Keratinocyte (primary cell): ENCODE data around the gene TBP.

Source experiments
- CTCF ChIP-seq, 3 experiments: IDR thresholded peaks in 1 of 3; conservative IDR thresholded peaks in 1 of 3; optimal IDR thresholded peaks in 1 of 3; 2 replicates in 2 of 3; 3 replicates in 1 of 3; pipeline versions ENCODE3 to v1.5.1; 2011; ENCODE audit warnings: low read length in 3 of 3, mild to moderate bottlenecking in 3 of 3, moderate library complexity in 2 of 3, control low read depth in 1 of 3, inconsistent platforms in 1 of 3; ENCODE audit not compliant: insufficient read depth in 2 of 3; ENCODE audit errors: extremely low read depth in 1 of 3
- EZH2 ChIP-seq: IDR thresholded peaks from one replicate; pipeline ENCODE4 v1.6.1; 2012; ENCODE audit warnings: inconsistent platforms, mild to moderate bottlenecking, low read length, moderate library complexity

- TF ChIP-seq CTCF (optimal IDR thresholded peaks at IDR 0.05 in 1 of 3, IDR thresholded peaks at IDR 0.05 in 1 of 3, conservative IDR thresholded peaks at IDR 0.05 in 1 of 3; ENCODE audit: extremely low read depth in 1 of 3, insufficient read depth in 2 of 3, low read length in 3 of 3) (no peak), EZH2 (no peak)
Observed at GRCh38 chr6:170553534-170554012, 596 bp upstream of the TBP start.
